ENCODE data around the gene ATP6V1A. TPM values are rescaled to one million over a fixed set of nuclear protein-coding genes. Genes with fewer than 3 reads are reported as not detected.

The ATP6V1A gene
- total and polyA plus RNA-seq, 2 of the 13 experiments (the other 11 are each of a cell fraction or from before 2014, with no cell fraction given): 23.4 to 95.1 TPM

DNA sequence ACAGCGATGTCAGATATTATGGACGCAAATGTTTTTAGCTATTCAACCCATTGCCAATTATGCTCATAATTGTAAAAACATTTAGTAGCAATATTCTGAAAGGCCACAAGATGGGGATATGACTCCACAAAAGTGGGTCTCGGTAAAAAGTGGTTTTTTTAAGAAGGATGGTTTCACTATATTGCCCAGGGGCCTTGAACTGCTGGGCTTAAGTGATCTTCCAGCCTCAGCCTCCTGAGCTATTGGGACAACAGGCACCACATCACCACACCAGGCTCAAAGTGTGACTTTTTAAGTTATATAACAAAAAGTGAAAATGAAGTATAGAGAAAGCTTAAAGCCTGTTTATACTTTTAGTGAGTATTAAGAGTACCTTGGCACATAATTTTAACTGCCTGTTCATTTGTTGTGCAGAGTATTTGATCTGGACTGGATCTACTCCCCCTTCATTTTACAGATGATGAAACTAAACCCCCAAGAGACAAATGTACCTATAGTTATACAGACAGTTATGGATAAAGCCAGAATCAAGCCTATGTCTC, 10.2 kb upstream of the ATP6V1A start (continued):
- TF ChIP-seq CTCF (CRISPR knock-in tag; IDR thresholded peaks at IDR 0.05): peak; percentile 61
- TF ChIP-seq KAT8 (CRISPR knock-in tag; IDR thresholded peaks at IDR 0.05): 0 out of 2 replicates have a peak, but pooled peaks have one; percentile 19
- TF ChIP-seq KIAA2018 (CRISPR knock-in tag; IDR thresholded peaks at IDR 0.05; ENCODE audit: borderline replicate concordance): no peak
- TF ChIP-seq GATAD2A (CRISPR knock-in tag; IDR thresholded peaks at IDR 0.05): 0 out of 2 replicates have a peak, but pooled peaks have one; percentile 16
- TF ChIP-seq SOX6 (IDR thresholded peaks at IDR 0.05): no peak
- peak; percentile 12; the same call in 1 of the 2 replicates for TF ChIP-seq SOX6 (CRISPR knock-in tag; IDR thresholded peaks at IDR 0.05)
- TF ChIP-seq KMT2B (CRISPR knock-in tag; IDR thresholded peaks at IDR 0.05): 0 out of 2 replicates have a peak, but pooled peaks have one; percentile 23
- TF ChIP-seq, protein P1, sequence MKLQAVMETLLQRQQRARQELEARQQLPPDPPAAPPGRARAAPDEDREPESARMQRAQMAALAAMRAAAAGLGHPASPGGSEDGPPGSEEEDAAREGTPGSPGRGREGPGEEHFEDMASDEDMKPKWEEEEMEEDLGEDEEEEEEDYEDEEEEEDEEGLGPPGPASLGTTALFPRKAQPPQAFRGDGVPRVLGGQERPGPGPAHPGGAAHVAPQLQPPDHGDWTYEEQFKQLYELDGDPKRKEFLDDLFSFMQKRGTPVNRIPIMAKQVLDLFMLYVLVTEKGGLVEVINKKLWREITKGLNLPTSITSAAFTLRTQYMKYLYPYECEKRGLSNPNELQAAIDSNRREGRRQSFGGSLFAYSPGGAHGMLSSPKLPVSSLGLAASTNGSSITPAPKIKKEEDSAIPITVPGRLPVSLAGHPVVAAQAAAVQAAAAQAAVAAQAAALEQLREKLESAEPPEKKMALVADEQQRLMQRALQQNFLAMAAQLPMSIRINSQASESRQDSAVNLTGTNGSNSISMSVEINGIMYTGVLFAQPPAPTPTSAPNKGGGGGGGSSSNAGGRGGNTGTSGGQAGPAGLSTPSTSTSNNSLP (IDR thresholded peaks at IDR 0.05; ENCODE audit: low read depth, low read length): 0 out of 2 replicates have a peak, but pooled peaks have one; percentile 39
- 0 out of 2 replicates have a peak, but pooled peaks have one; percentile 17 for TF ChIP-seq MBD4 (IDR thresholded peaks at IDR 0.05; ENCODE audit: borderline replicate concordance, low read length)
- peak; percentile 73; the same call in 1 of the 2 replicates for TF ChIP-seq SMC3 (IDR thresholded peaks at IDR 0.05; ENCODE audit: low read length)
- 0 out of 2 replicates have a peak, but pooled peaks have one; percentile 15 for TF ChIP-seq SOX5 (CRISPR knock-in tag; IDR thresholded peaks at IDR 0.05; ENCODE audit: borderline replicate concordance)
- TF ChIP-seq, protein P2, sequence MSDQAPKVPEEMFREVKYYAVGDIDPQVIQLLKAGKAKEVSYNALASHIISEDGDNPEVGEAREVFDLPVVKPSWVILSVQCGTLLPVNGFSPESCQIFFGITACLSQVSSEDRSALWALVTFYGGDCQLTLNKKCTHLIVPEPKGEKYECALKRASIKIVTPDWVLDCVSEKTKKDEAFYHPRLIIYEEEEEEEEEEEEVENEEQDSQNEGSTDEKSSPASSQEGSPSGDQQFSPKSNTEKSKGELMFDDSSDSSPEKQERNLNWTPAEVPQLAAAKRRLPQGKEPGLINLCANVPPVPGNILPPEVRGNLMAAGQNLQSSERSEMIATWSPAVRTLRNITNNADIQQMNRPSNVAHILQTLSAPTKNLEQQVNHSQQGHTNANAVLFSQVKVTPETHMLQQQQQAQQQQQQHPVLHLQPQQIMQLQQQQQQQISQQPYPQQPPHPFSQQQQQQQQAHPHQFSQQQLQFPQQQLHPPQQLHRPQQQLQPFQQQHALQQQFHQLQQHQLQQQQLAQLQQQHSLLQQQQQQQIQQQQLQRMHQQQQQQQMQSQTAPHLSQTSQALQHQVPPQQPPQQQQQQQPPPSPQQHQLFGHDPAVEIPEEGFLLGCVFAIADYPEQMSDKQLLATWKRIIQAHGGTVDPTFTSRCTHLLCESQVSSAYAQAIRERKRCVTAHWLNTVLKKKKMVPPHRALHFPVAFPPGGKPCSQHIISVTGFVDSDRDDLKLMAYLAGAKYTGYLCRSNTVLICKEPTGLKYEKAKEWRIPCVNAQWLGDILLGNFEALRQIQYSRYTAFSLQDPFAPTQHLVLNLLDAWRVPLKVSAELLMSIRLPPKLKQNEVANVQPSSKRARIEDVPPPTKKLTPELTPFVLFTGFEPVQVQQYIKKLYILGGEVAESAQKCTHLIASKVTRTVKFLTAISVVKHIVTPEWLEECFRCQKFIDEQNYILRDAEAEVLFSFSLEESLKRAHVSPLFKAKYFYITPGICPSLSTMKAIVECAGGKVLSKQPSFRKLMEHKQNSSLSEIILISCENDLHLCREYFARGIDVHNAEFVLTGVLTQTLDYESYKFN (CRISPR knock-in tag; conservative IDR thresholded peaks at IDR 0.05): peak; percentile 50; the same call in 1 of the 2 replicates
